ENCODE results near the gene ARFGEF3.

ARFGEF3 gene

DNA sequence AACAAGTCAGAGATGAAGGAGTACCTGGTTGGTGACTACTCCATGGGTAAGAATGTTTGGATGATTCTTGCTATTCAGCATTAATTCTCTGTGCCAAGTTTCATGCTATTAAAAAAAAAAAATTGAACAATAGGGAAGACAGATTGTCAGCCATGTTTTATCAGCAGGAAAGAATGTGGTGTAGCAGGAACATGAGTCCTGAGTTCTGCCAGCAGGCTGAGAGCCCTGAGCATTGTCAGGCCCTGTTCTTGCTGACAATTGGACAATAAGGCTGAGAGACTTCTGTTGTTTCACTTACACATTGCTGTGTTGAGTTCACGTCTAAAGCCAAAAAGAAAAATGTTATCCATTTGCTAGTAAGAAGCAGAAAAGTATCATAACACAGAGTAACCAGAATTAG is 145.6 kb downstream of the ARFGEF3 start:
- Histone ChIP-seq H3K36me3 (ENCODE audit: insufficient read depth, low read length) (no peaks in the 10 kb centered on the region), H3K27ac (ENCODE audit: low read depth, low read length) (no peak overlapping the region)

DNA sequence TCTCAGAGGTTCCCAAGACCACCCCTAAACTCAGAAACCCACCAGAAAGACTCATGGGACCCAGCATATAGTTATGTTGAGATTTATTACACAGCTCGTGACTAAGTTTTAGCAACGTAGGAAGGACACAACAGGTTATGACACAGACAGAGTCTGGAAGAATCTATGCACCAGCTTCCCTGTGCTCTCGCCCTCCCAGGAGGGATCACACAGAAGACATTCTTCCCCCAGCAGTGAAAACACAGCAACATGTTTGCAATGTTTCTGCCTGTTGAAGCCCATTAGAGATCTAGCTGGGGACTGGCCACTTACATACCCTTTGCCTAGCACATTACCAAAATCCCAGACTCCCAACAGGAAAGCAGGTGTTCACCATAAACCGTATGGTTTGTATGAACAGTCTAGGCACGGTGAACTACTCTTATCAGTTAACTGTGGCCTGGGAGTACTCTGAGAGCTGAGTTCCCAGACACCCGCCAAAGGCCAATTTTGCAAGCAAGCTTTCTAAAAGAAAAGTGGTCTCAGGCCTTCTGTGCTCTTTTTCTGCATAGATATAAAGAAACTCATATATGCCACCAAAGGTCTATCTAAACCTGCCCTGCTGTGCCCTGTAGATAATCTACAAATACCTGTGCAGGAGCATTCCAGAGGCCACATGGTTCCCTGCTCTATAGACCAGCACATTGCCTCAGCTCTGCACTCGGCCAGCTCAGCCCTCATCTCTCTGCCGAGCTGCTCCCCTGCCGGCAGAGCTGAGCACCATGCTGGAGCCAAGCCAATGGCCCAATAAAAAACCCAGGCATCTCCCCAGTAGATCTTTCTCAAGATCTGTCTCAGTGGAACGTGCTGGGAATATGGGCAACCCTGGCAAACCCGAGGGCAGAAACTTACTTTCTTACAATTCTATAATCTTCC is 146.3 kb downstream of the ARFGEF3 start:
- no peak overlapping the region for H2AFZ ChIP-seq (ENCODE audit: low read length, unreplicated experiment)
- H3K27me3 ChIP-seq (ENCODE audit: insufficient read depth, low read length): no peaks in the 10 kb centered on the region
- H3K79me2 ChIP-seq (ENCODE audit: control insufficient read depth, insufficient read depth, low read length, unreplicated experiment): no peaks in the 10 kb centered on the region
- H3K4me3 ChIP-seq (ENCODE audit: low read depth, low read length): no peak overlapping the region
- no peak overlapping the region for H3K27ac ChIP-seq (ENCODE audit: low read depth, low read length)
- H3K4me1 ChIP-seq (ENCODE audit: control insufficient read depth, insufficient read depth, low read length, unreplicated experiment): no peaks in the 10 kb centered on the region
- H3K36me3 ChIP-seq (ENCODE audit: insufficient read depth, low read length): no peaks in the 10 kb centered on the region

More for the DNA sequence above, 145.6 kb downstream of the ARFGEF3 start:
- Histone ChIP-seq H3K27me3 (ENCODE audit: insufficient read depth, low read length) (no peaks in the 10 kb centered on the region), H3K79me2 (ENCODE audit: control insufficient read depth, insufficient read depth, low read length, unreplicated experiment) (no peaks in the 10 kb centered on the region), H2AFZ (ENCODE audit: low read length, unreplicated experiment) (no peak overlapping the region), H3K4me1 (ENCODE audit: control insufficient read depth, insufficient read depth, low read length, unreplicated experiment) (no peaks in the 10 kb centered on the region), H3K4me3 (ENCODE audit: low read depth, low read length) (no peak overlapping the region)

DNA sequence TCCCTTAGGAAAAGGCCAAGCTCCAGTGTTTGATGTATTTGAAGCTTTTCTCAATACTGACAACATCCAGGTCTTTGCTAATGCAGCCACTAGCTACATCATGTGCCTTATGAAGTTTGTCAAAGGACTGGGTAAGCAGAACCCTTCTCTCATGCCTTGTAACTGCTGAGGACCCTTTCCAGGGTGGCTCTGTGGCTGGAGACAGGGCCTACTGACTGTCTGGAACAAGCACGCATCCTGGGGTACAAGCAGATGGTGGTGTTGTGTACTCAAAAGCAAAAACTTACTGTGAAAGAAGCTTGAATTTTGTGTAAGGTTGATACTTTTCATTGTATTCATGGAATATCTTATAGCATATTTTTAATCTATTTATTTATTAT is 147.0 kb downstream of the ARFGEF3 start:
- no peak overlapping the region for H3K4me3 ChIP-seq (ENCODE audit: low read depth, low read length)
- no peaks in the 10 kb centered on the region for H3K4me1 ChIP-seq (ENCODE audit: control insufficient read depth, insufficient read depth, low read length, unreplicated experiment)
- no peak overlapping the region for H3K27ac ChIP-seq (ENCODE audit: low read depth, low read length)
- no peaks in the 10 kb centered on the region for H3K27me3 ChIP-seq (ENCODE audit: insufficient read depth, low read length)
- H3K36me3 ChIP-seq (ENCODE audit: insufficient read depth, low read length): no peaks in the 10 kb centered on the region
- no peaks in the 10 kb centered on the region for H3K79me2 ChIP-seq (ENCODE audit: control insufficient read depth, insufficient read depth, low read length, unreplicated experiment)
- H2AFZ ChIP-seq (ENCODE audit: low read length, unreplicated experiment): no peak overlapping the region

GRCh38 chr6:138309695-138310094 is 148.0 kb downstream of the ARFGEF3 start:
- H3K4me3 ChIP-seq (ENCODE audit: low read depth, low read length): no peak overlapping the region
- no peak overlapping the region for H3K27ac ChIP-seq (ENCODE audit: low read depth, low read length)
- H3K27me3 ChIP-seq (ENCODE audit: insufficient read depth, low read length): no peaks in the 10 kb centered on the region
- H3K79me2 ChIP-seq (ENCODE audit: control insufficient read depth, insufficient read depth, low read length, unreplicated experiment): no peaks in the 10 kb centered on the region
- H3K36me3 ChIP-seq (ENCODE audit: insufficient read depth, low read length): no peaks in the 10 kb centered on the region
- no peak overlapping the region for H2AFZ ChIP-seq (ENCODE audit: low read length, unreplicated experiment)
- no peaks in the 10 kb centered on the region for H3K4me1 ChIP-seq (ENCODE audit: control insufficient read depth, insufficient read depth, low read length, unreplicated experiment)

GRCh38 chr6:138310294-138310693 is 148.6 kb downstream of the ARFGEF3 start:
- H3K27ac ChIP-seq (ENCODE audit: low read depth, low read length): no peak overlapping the region
- H3K4me1 ChIP-seq (ENCODE audit: control insufficient read depth, insufficient read depth, low read length, unreplicated experiment): no peaks in the 10 kb centered on the region
- H3K4me3 ChIP-seq (ENCODE audit: low read depth, low read length): no peak overlapping the region
- no peak overlapping the region for H2AFZ ChIP-seq (ENCODE audit: low read length, unreplicated experiment)
- no peaks in the 10 kb centered on the region for H3K27me3 ChIP-seq (ENCODE audit: insufficient read depth, low read length)
- H3K79me2 ChIP-seq (ENCODE audit: control insufficient read depth, insufficient read depth, low read length, unreplicated experiment): no peaks in the 10 kb centered on the region
- no peaks in the 10 kb centered on the region for H3K36me3 ChIP-seq (ENCODE audit: insufficient read depth, low read length)

DNA sequence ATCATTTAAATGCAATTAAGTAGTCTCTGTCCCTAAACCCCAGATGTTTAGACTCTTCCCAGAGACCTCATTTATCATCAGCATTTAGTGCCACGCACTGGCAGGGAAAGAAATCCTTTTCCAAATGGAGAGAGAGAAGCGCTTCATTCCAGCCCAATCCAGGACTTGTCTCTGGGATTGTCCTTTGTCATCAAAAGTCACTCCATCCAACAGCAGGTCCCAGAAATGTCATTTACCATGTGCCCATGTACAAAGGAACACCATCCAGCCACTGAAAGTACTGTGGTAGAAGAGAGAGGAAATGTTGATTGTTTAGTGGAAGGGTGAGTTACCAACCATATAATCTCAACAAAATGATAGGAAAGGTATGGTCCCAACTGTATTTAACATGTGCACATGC is 149.1 kb downstream of the ARFGEF3 start:
- Histone ChIP-seq H3K36me3 (ENCODE audit: insufficient read depth, low read length) (no peaks in the 10 kb centered on the region), H3K79me2 (ENCODE audit: control insufficient read depth, insufficient read depth, low read length, unreplicated experiment) (no peaks in the 10 kb centered on the region), H2AFZ (ENCODE audit: low read length, unreplicated experiment) (no peak overlapping the region), H3K4me3 (ENCODE audit: low read depth, low read length) (no peak overlapping the region), H3K27me3 (ENCODE audit: insufficient read depth, low read length) (no peaks in the 10 kb centered on the region), H3K4me1 (ENCODE audit: control insufficient read depth, insufficient read depth, low read length, unreplicated experiment) (no peaks in the 10 kb centered on the region), H3K27ac (ENCODE audit: low read depth, low read length) (no peak overlapping the region)

DNA sequence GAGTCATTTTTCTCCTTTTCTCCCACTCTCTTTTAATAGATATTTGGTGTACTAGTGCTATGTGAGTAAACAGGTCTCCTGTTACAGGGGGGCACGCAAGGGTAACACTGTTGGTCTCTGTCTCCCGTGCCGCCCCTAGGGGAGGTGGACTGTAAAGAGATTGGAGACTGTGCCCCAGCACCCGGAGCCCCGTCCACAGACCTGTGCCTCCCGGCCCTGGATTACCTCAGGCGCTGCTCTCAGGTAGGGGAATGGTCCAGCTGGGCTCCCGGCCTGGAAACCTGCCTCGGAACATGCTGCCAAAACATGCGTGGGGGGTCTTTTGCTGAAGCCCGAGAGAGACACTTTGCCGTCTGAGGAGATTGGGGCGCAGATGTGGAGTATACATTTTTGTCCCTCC is 149.5 kb downstream of the ARFGEF3 start:
- no peak overlapping the region for H3K4me3 ChIP-seq (ENCODE audit: low read depth, low read length)
- H3K27ac ChIP-seq (ENCODE audit: low read depth, low read length): no peak overlapping the region
- H3K4me1 ChIP-seq (ENCODE audit: control insufficient read depth, insufficient read depth, low read length, unreplicated experiment): no peaks in the 10 kb centered on the region
- H3K79me2 ChIP-seq (ENCODE audit: control insufficient read depth, insufficient read depth, low read length, unreplicated experiment): no peaks in the 10 kb centered on the region
- no peaks in the 10 kb centered on the region for H3K27me3 ChIP-seq (ENCODE audit: insufficient read depth, low read length)
- no peak overlapping the region for H2AFZ ChIP-seq (ENCODE audit: low read length, unreplicated experiment)
- H3K36me3 ChIP-seq (ENCODE audit: insufficient read depth, low read length): no peaks in the 10 kb centered on the region

DNA sequence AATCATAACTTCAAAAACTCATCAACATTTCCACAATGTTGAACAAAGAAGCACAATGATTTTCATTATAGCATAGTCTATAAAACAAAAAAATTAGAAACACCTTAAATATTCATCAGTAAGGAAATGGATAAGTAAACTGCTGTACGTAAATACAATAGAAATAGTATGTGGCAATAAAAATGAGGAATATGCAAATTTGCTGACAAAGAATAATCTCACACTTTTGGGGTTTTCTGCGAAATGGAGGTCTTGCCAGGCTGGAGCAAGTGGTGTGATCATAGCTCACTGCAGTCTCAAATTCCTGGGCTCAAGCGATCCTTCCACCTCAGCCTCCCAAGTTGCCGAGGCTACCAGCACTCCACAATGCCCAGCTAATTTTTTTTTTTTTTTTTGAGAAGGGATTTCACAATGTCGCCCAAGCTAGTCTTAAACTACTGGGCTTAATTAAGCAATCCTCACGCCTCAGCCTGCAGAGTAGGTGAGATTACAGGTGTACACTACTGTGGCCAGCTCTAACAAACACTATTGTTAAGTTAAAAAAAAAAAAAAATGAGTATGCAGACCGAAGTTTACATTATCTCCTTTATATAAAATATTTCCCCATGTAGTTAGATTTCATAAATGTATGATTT is 157.1 kb downstream of the ARFGEF3 start:
- no peak overlapping the region for H2AFZ ChIP-seq (ENCODE audit: low read length, unreplicated experiment)
- H3K36me3 ChIP-seq (ENCODE audit: insufficient read depth, low read length): no peaks in the 10 kb centered on the region
- no peaks in the 10 kb centered on the region for H3K79me2 ChIP-seq (ENCODE audit: control insufficient read depth, insufficient read depth, low read length, unreplicated experiment)
- no peak overlapping the region for H3K4me3 ChIP-seq (ENCODE audit: low read depth, low read length)
- no peak overlapping the region for H3K27ac ChIP-seq (ENCODE audit: low read depth, low read length)
- H3K27me3 ChIP-seq (ENCODE audit: insufficient read depth, low read length): peaks cover 8% of the 10 kb centered on the region
- no peaks in the 10 kb centered on the region for H3K4me1 ChIP-seq (ENCODE audit: control insufficient read depth, insufficient read depth, low read length, unreplicated experiment)

DNA sequence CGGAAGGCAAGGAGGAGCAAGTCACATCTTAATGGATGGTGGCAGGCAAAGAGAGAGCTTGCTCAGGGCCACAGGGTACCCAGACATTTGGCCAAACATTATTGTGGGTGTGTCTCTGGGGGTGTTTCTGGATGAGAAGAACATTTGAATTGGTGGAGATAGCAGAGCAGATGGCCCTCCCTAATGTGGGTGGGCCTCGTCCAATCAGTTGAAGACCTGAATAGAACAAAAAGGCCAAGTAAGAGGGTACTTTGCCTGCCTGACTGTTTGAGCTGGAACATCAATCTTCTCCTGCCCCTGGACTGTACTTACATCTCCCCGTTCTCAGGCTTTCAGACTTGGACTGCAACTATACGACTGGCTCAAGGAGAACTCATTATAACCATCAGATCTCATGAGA is 160.2 kb downstream of the ARFGEF3 start:
- no peak overlapping the region for H3K27ac ChIP-seq (ENCODE audit: low read depth, low read length)
- no peak overlapping the region for H2AFZ ChIP-seq (ENCODE audit: low read length, unreplicated experiment)
- H3K36me3 ChIP-seq (ENCODE audit: insufficient read depth, low read length): no peaks in the 10 kb centered on the region
- H3K79me2 ChIP-seq (ENCODE audit: control insufficient read depth, insufficient read depth, low read length, unreplicated experiment): no peaks in the 10 kb centered on the region
- H3K4me3 ChIP-seq (ENCODE audit: low read depth, low read length): no peak overlapping the region
- H3K4me1 ChIP-seq (ENCODE audit: control insufficient read depth, insufficient read depth, low read length, unreplicated experiment): no peaks in the 10 kb centered on the region
- peaks cover 16% of the 10 kb centered on the region for H3K27me3 ChIP-seq (ENCODE audit: insufficient read depth, low read length)

DNA sequence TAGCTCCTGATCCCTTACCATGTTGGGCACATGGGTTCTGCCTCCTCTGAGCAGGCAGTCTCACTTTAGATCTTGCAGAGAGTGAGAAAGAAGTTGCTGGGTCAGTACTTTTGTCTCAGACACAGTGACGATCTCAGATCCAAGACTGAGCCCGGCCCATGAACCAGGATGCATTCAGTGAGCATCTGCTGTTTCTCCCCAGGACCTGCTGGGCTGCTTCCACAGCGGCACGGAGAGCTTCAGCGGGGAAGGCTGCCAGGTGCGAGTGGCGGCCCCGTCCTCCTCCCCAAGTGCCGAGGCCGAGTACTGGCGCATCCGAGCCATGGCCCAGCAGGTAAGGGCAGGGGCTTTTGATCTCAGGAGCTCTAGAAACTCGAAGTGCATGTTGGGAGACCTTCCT is 162.1 kb downstream of the ARFGEF3 start:
- Histone ChIP-seq H2AFZ (ENCODE audit: low read length, unreplicated experiment) (no peak overlapping the region), H3K4me1 (ENCODE audit: control insufficient read depth, insufficient read depth, low read length, unreplicated experiment) (no peaks in the 10 kb centered on the region), H3K4me3 (ENCODE audit: low read depth, low read length) (no peak overlapping the region), H3K27me3 (ENCODE audit: insufficient read depth, low read length) (peaks cover 16% of the 10 kb centered on the region), H3K36me3 (ENCODE audit: insufficient read depth, low read length) (no peaks in the 10 kb centered on the region), H3K27ac (ENCODE audit: low read depth, low read length) (no peak overlapping the region), H3K79me2 (ENCODE audit: control insufficient read depth, insufficient read depth, low read length, unreplicated experiment) (no peaks in the 10 kb centered on the region)

DNA sequence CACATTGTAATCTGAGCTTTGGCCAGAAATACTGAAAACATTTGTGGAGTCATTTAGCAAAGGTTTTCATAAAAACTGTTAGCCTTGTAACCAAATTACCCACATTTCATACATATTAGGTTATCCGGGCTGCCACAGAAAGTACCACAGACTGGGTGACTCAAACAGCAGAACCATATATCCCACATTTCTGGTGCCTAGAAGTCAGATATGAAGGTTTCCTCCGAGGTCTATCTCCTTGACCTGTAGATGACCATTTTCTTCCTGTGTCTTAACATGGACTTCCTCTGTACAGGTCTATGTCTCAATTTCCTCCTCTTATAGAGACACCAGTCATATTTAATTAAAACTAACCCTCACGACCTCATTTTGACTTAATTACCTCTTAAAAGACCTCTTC is 166.5 kb downstream of the ARFGEF3 start:
- H3K4me3 ChIP-seq (ENCODE audit: low read depth, low read length): no peak overlapping the region
- peaks cover 18% of the 10 kb centered on the region; the same call in 1 of the 2 replicates for H3K27me3 ChIP-seq (ENCODE audit: insufficient read depth, low read length)
- H3K4me1 ChIP-seq (ENCODE audit: control insufficient read depth, insufficient read depth, low read length, unreplicated experiment): no peaks in the 10 kb centered on the region
- H3K79me2 ChIP-seq (ENCODE audit: control insufficient read depth, insufficient read depth, low read length, unreplicated experiment): no peaks in the 10 kb centered on the region
- H2AFZ ChIP-seq (ENCODE audit: low read length, unreplicated experiment): no peak overlapping the region
- no peaks in the 10 kb centered on the region for H3K36me3 ChIP-seq (ENCODE audit: insufficient read depth, low read length)
- no peak overlapping the region for H3K27ac ChIP-seq (ENCODE audit: low read depth, low read length)
